Esophagus squamous epithelium (tissue), 4 donors: ENCODE data around the gene RBM23.

Experiments used
- CTCF ChIP-seq, 6 experiments: fragments of 450-650 bp in 4 of 6; fragments of 200-600 bp in 2 of 6; sonication (generic) in 2 of 6; IDR thresholded peaks; one replicate each; pipeline ENCODE4 v1.5.1; 2016 to 2019; ENCODE audit warnings: antibody characterized with exemption in 6 of 6, mild to moderate bottlenecking in 4 of 6, moderate library complexity in 4 of 6
- POLR2A ChIP-seq, 4 donors: fragments of 450-650 bp; IDR thresholded peaks; one replicate each; pipeline ENCODE4 v1.6.1; 2017; ENCODE audit warnings: antibody characterized with exemption in 4 of 4, mild to moderate bottlenecking in 4 of 4, moderate library complexity in 3 of 4

DNA sequence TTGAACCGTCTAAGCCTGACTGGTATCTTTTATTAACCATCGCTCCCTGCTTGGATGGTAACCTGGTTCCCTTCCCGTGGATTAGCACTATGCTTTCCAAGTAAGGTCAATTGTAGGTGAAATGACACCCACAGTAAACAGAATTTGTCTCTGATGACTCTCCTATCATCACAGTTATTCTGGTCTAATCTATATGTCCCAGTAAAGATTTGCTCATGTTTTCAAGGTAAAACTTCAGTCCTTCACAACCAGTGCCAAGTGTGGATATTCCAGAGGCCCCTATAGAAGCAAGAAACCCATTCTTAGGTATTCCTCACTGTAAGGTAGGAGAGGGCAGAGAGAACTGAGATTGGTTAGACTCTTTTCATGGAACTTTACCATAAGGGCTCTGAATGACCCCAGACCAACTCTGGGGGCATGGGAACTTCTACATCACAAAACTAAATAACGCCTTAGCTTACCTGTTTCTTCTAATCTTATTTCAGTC, 47.9 kb upstream of the RBM23 start:
- TF ChIP-seq CTCF (IDR thresholded peaks at IDR 0.05), result no peak
- no peak for TF ChIP-seq POLR2A (IDR thresholded peaks at IDR 0.05)
